ENCODE measurements around the gene SH3RF3.

SH3RF3 gene

GRCh38 chr2:109287413-109287812, 158.4 kb downstream of the SH3RF3 start:
- no peak for DNase-seq (ENCODE audit: low read depth, low spot score)
- ChIA-PET CTCF (no interaction called here), POLR2A (no interaction called here)
- no peak for TF ChIP-seq CTCF (IDR thresholded peaks at IDR 0.05; ENCODE audit: insufficient read depth, low read length, missing control alignments)
- no peak overlapping the region for H3K4me3 ChIP-seq (ENCODE audit: low read depth, low read length)

GRCh38 chr2:109287838-109288237, 158.8 kb downstream of the SH3RF3 start:
- ChIA-PET POLR2A (no interaction called here), CTCF (no interaction called here)
- no peak for DNase-seq (ENCODE audit: low read depth, low spot score)
- no peak for TF ChIP-seq CTCF (IDR thresholded peaks at IDR 0.05; ENCODE audit: insufficient read depth, low read length, missing control alignments)
- no peak overlapping the region for H3K4me3 ChIP-seq (ENCODE audit: low read depth, low read length)

- no peak overlapping the region for H3K4me3 ChIP-seq (ENCODE audit: low read depth, low read length)
- DNase-seq (ENCODE audit: low read depth, low spot score) = no peak
- ChIA-PET POLR2A (no interaction called here), CTCF (interaction anchor here (1.5 kb wide), 1 partner anchor 11 kb away, joined by 3 read pairs; no protein-coding TSS in a partner anchor)
- no peak for TF ChIP-seq CTCF (IDR thresholded peaks at IDR 0.05; ENCODE audit: insufficient read depth, low read length, missing control alignments)
Measured at GRCh38 chr2:109288544-109289368, 159.8 kb downstream of the SH3RF3 start.

- POLR2A ChIA-PET = no interaction called here
- H3K4me3 ChIP-seq (ENCODE audit: low read depth, low read length) = no peak overlapping the region
- TF ChIP-seq CTCF (IDR thresholded peaks at IDR 0.05; ENCODE audit: insufficient read depth, low read length, missing control alignments) = no peak
- DNase-seq (ENCODE audit: low read depth, low spot score) = no peak
- CTCF ChIA-PET = interaction anchor here (1.5 kb wide), 1 partner anchor 10 kb away, joined by 3 read pairs; no protein-coding TSS in a partner anchor
Measured at GRCh38 chr2:109289504-109290222, 160.7 kb downstream of the SH3RF3 start.

GRCh38 chr2:109290887-109291643, 162.1 kb downstream of the SH3RF3 start:
- no peak for TF ChIP-seq CTCF (IDR thresholded peaks at IDR 0.05; ENCODE audit: insufficient read depth, low read length, missing control alignments)
- DNase-seq (ENCODE audit: low read depth, low spot score) = no peak
- H3K4me3 ChIP-seq (ENCODE audit: low read depth, low read length) = no peak overlapping the region
- ChIA-PET POLR2A (no interaction called here), CTCF (interaction anchor here (0.7 to 2.6 kb wide), 5 partner anchors 9 to 219 kb away, joined by 3 to 9 read pairs (median 3); no protein-coding TSS in a partner anchor)

Measured in AG04449 (cell line).